Stimulated activated naive CD8-positive, alpha-beta T cell treated with anti-CD3 and anti-CD28 coated beads, Interleukin-15, amount 100 ng/mL, for 72 hours (primary cell): Measurements from ENCODE around the gene DIP2B.
"Not testable (repeated sequence)": the region's sequence is repeated elsewhere in the genome, so short reads cannot be mapped to it uniquely, and the experiment has no call there.

Source experiments
- ATAC-seq: fragments of 150-1000 bp; cut with Tn5 transposase; 2 replicates; pipeline ENCODE4 v1.10.0; 2021; ENCODE audit warnings: mild to moderate bottlenecking, moderate library complexity
- DNase-seq, 2 donors: peaks; one replicate each; pipeline ENCODE4 v3.0.0; 2021 to 2022
- H3K27ac Mint-ChIP-seq, 2 donors: one replicate each; pipeline ENCODE4 v1.8.0; 2022; ENCODE audit warnings: mild to moderate bottlenecking in 2 of 2, mixed read lengths in 2 of 2, moderate library complexity in 2 of 2
- H3K27me3 Mint-ChIP-seq: one replicate; pipeline ENCODE4 v1.8.0; 2022; ENCODE audit warnings: mixed read lengths
- H3K4me1 Mint-ChIP-seq: one replicate; pipeline ENCODE4 v1.8.0; 2022; ENCODE audit warnings: mild to moderate bottlenecking, mixed read lengths
- H3K4me3 Mint-ChIP-seq, 2 donors: one replicate each; pipeline ENCODE4 v1.8.0; 2022; ENCODE audit warnings: mild to moderate bottlenecking in 2 of 2, mixed read lengths in 2 of 2, moderate library complexity in 1 of 2
- H3K9me3 Mint-ChIP-seq, 2 donors: one replicate each; pipeline ENCODE4 v1.8.0; 2022; ENCODE audit warnings: mixed read lengths in 2 of 2

DIP2B gene

DNA sequence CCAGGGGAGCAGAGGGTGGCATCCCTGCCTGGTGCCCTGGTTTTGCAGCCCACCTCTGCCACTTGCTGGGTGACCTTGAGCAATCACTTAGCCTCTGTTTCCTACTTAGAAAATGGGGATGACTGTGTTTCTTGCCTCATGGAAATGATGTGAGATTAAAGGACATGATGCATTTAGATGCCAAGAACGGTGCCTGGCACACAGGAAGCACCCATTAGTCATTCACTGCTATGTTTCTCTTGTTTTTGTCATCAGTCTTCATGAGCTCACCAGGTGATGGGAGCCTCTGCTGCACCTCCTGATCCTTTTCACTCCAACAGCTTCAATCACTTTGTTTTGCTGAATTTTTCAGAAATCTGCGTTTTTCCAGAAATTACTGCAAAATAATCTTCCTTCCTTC lies 235.5 kb downstream of the DIP2B start:
- peak overlapping the region; percentile 29 to 55 for H3K27ac Mint-ChIP-seq
- H3K27me3 Mint-ChIP-seq, result no peaks in the 10 kb centered on the region
- DNase-seq (no peak), ATAC-seq (no peak)
- H3K9me3 Mint-ChIP-seq, result no peaks in the 10 kb centered on the region
- H3K4me1 Mint-ChIP-seq, result no peaks in the 10 kb centered on the region
- H3K4me3 Mint-ChIP-seq, result no peak overlapping the region

DNA sequence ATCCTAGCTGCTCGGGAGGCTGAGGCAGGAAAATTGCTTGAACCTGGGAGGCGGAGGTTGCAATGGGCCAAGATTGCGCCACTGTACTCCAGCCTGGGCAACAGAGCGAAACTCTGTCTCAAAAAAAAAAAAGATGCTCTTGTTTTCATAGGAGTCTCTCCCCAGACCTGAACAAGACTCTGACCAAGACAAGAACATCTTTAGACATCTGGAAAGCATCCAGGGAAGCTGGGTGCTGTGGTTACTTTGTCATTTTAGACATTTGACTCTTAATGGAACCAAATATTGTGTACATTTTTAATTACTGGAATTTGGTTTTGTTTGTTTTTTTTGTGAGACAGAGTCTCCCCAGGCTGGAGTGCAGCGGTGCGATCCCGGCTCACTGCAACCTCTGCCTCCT lies 238.0 kb downstream of the DIP2B start:
- no peaks in the 10 kb centered on the region for H3K9me3 Mint-ChIP-seq
- H3K4me1 Mint-ChIP-seq, result no peaks in the 10 kb centered on the region
- no peaks in the 10 kb centered on the region for H3K27me3 Mint-ChIP-seq
- no peak overlapping the region for H3K4me3 Mint-ChIP-seq
- DNase-seq (no peak), ATAC-seq (no peak)
- no peak overlapping the region for H3K27ac Mint-ChIP-seq

DNA sequence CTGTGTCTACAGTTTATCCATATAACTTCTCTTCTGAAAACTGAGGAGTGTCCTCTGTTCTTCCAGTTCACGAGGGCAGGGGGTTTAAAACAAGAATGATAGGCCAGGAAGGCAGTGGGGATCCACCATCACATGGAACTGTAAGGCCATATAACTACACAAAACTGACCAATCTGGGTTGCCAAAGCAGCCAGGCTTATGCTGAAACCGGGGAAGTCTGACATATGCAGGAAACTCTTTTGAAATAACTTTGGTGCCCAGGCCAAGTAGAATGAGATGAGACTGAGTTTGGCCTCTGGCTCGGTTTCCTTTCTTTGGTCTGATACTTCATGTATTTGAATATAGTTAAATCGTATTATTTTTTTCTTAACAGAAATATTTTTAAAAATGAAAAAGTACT lies 241.1 kb downstream of the DIP2B start:
- H3K27me3 Mint-ChIP-seq, result no peaks in the 10 kb centered on the region

DNA sequence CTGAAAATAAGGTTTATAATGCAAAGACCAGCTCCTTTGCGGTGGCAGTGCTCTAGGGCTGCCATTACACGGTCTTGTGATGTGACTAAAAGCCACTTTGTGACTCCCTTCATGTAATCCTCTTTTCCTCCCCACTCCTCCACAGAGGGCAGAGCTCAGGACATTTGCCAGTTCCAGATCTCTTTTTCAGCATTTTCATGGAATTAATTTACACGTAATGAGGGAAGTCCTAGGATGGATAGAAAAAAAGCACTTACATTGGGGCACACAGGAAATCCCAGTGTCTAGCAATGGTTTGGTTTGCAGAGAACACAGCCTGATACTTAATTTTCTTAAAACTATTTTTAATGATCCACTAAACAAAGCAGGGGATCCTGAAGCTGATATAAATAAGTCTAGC lies 241.6 kb downstream of the DIP2B start:
- DNase-seq (no peak), ATAC-seq (no peak)
- Mint-ChIP-seq H3K27ac (no peak overlapping the region), H3K4me3 (no peak overlapping the region), H3K9me3 (no peaks in the 10 kb centered on the region), H3K27me3 (no peaks in the 10 kb centered on the region), H3K4me1 (no peaks in the 10 kb centered on the region)

More for the DNA sequence above, 241.1 kb downstream of the DIP2B start:
- H3K9me3 Mint-ChIP-seq, result no peaks in the 10 kb centered on the region
- no peak overlapping the region for H3K4me3 Mint-ChIP-seq
- H3K27ac Mint-ChIP-seq, result no peak overlapping the region
- no peak for DNase-seq
- no peak for ATAC-seq
- H3K4me1 Mint-ChIP-seq, result no peaks in the 10 kb centered on the region

DNA sequence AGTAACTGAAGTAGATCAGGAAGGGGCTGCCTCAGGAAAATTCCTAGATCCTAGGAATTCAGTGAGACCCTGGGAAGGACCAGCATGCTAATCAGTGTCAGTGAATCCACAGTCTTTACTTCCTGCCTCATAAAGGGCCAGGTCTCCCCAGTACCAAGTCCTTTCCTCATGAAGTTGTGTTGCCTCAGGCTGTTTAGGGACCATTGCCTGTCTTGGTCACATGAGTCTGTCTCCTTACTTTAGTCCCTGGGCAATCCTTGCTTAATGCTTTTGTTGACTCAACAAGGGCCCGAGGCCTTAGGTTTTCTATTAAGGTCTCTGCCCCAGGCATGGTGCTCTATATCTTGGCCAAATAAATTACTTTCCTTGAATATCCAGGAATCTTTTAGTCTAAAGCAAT lies 243.0 kb downstream of the DIP2B start:
- Mint-ChIP-seq H3K27ac (no peak overlapping the region), H3K4me1 (no peaks in the 10 kb centered on the region), H3K27me3 (no peaks in the 10 kb centered on the region), H3K9me3 (no peaks in the 10 kb centered on the region), H3K4me3 (no peak overlapping the region)
- DNase-seq (no peak), ATAC-seq (no peak)

DNA sequence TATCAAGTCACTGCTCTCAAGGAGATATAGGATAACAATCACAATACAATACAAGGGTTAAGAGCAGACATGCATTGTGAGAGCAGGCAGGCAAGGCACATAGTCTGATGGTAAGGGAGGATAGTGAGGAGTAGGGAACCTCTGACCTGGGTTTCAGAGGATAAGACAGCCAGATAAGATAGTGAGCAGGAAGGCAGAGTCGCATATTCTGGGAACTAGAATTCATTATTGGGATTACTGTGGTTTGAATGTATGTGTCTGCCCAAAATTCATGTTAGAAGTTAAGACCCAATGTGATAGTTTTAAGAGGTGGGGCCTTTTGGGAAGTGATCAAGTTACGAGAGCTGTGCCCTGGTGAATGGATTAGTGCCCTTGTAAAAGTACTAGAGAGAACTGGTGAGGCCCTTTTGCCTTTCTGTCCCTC lies 244.7 kb downstream of the DIP2B start:
- Mint-ChIP-seq H3K27me3 (no peaks in the 10 kb centered on the region), H3K9me3 (no peaks in the 10 kb centered on the region), H3K27ac (peak overlapping the region; percentile 2 to 59), H3K4me3 (no peak overlapping the region), H3K4me1 (no peaks in the 10 kb centered on the region)
- ATAC-seq, result no peak
- DNase-seq, result no peak

DNA sequence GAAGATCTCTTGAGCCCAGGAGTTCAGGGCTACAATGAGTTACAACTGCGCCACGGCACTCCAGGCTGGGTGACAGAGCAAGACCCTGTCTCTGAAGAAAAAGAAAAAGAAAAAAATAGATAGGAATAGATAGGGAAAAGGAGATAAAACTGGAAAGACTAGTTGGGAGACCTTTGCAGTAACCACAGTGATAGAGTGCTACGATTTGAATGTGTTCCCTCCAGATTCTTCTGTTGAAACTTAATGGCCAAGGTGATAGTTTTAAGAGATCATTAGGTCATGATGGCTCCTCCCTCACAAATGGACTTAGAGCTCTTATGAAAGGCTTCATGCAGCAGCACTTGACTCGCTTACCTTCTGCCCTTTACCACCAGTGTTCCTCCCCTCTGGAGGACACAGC lies 245.6 kb downstream of the DIP2B start:
- ATAC-seq (no peak), DNase-seq (no peak)
- Mint-ChIP-seq H3K27me3 (no peaks in the 10 kb centered on the region), H3K9me3 (no peaks in the 10 kb centered on the region), H3K27ac (peak overlapping the region in 1 of 2 donors; percentile 1), H3K4me1 (no peaks in the 10 kb centered on the region), H3K4me3 (no peak overlapping the region)

DNA sequence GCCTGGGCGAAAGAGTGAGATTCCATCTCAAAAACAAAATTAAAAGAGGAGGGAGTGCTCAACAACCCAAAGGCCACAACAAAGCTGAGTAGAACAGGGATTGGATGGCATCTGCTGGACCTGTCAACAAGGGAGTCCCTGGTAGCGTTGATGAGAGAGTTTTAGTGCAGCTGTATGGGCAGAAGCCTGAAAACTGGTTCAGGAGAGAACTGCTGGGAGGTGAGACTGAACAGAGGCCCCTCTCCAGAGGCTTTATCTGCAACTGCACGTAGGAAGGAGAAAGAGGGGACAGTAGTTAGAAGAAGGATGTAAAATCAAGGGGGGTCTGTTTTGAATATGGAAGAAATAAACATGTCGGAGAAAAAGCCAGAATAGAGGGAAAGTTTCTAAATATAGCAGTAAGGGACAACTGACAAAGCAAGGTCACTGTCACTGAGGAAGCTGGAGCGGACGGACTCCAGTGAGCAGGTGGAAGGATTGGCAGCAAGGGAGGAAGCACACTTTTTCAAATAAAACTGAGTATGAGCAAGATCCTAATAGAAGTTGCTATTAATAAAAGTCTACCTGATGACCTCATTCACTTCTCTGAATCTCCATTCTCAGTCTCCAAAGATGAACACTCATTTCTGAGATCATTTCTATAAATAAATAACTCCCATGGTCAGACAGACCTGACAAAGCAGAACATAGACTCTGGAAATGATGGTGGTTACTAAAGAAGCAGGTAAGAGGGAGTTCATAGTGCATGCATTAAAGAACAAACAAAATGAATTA lies 247.3 kb downstream of the DIP2B start:
- Mint-ChIP-seq H3K4me1 (no peaks in the 10 kb centered on the region), H3K27ac (no peak overlapping the region), H3K27me3 (no peaks in the 10 kb centered on the region), H3K9me3 (no peaks in the 10 kb centered on the region), H3K4me3 (no peak overlapping the region)
- DNase-seq (no peak), ATAC-seq (no peak)

DNA sequence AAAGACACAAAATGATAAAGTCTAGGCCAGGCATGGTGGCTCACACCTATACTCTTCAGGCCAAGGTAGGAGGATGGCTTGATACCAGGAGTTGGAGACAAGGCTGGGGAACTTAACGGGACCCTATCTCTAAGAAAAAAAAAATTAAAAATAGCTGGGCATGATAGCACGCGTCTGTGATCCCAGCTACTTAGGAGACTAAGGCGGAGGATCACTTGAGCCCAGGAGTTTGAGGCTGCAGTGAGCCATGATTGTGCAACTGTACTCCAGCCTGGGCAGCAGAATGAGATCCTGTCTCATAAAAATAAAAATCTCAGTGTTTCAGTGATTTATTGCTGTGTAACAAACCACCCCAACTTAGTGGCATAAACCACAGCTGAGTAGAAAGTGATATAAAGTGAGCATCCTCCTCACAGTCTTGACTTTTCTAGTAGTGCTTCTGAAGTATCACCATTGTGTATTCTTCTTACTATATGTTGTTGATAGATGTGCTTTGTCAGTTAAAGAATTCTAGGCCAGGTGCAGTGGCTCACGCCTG lies 248.5 kb downstream of the DIP2B start:
- ATAC-seq, result no peak
- Mint-ChIP-seq H3K4me3 (no peak overlapping the region), H3K4me1 (no peaks in the 10 kb centered on the region), H3K27me3 (no peaks in the 10 kb centered on the region), H3K27ac (peak overlapping the region in 1 of 2 donors; percentile 91), H3K9me3 (no peaks in the 10 kb centered on the region)
- DNase-seq, result no peak

DNA sequence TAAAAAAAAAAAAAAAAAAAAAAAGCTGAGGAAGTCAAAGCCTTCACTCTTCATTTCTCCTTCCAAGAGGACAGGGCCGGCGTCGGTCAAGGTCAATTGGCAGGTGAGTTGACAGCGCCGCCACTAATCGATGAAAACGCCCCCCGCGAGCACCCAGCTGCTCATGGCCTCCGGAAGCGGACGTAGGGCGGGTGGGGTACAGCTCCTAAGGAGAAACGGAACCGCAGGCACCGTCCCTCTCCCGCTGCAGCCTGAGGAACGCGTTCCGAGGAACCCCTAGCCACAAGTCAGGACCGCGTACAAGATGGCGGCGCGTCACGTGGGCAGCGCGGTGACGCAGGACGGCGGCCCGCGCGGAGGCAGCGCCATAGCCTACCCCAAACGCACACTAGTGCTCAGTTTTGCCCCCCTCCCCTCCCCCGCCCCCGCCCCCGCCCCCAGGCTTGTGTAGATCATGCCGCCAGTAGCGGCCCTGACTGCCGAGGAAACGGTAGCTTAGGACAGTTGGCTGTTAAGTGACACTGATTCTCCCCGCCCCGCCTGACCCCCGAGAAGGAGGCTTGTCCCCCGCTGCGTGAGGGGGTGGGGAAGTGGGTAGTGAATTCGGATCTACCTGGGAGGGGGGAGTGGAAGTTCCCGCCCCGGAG lies 259.0 kb downstream of the DIP2B start, which contains the start of gene ATF1:
Gene ATF1 (plus strand): TSS at position 463 of the 647 bp plus-strand sequence. CDS start 16,045 bp downstream, outside the sequence.
- H3K27me3 Mint-ChIP-seq, result no peaks in the 10 kb centered on the region
- H3K4me3 Mint-ChIP-seq, result peak within 1 kb of the TSS; percentile 89 to 99
- ATAC-seq (peak; percentile 89), DNase-seq (peak; percentile 86 to 91)
- H3K4me1 Mint-ChIP-seq, result peaks cover 45% of the 10 kb centered on the region
- no peaks in the 10 kb centered on the region for H3K9me3 Mint-ChIP-seq
- peak within 1 kb of the TSS; percentile 97 to 99 for H3K27ac Mint-ChIP-seq

DNA sequence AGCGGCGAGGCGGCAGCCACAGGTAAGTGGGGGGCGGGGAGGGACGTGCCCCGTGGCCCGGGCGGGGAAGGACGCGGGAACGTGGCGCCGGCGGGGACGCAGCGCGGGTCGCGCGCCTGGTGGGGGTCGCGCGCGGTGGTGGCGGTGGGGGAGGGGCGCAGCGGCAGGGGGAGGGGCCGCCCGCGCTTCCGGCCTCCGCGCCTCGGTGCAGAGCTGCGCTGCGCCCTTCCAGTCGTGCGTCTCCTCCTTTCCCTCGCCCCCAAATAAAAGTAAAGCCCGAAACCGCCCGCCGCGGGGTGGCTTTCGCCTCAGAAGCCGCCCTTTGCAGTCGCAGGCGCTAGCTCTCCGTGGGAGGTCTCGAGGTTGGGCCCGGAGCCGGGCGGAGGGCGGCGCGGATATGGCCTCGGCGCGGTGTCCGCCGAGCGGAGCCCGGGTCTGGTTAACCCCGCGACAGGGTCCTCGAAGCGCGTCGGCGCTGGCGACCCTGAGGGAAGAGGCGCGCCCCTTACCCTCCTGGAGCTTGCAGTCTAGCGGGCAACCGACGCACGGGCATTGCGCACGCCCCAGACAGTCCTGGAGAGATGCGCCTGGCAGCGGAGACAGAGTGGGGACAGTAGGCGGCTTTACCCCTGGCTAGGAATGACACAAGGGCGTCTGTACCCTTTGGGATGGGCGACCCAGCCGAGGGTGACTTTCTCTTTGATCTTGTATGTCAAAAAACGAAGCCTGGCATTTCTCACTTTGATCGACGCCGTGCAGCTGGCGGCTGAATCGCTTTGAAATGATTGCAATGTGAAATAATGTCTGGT lies 259.7 kb downstream of the DIP2B start:
- ATAC-seq (peak; percentile 71), DNase-seq (peak; percentile 74 to 83)
- H3K9me3 Mint-ChIP-seq, result no peaks in the 10 kb centered on the region
- no peaks in the 10 kb centered on the region for H3K27me3 Mint-ChIP-seq
- H3K4me1 Mint-ChIP-seq, result peaks cover 50% of the 10 kb centered on the region
- H3K4me3 Mint-ChIP-seq, result peak overlapping the region; percentile 89 to 99
- H3K27ac Mint-ChIP-seq, result peak overlapping the region; percentile 97 to 99

DNA sequence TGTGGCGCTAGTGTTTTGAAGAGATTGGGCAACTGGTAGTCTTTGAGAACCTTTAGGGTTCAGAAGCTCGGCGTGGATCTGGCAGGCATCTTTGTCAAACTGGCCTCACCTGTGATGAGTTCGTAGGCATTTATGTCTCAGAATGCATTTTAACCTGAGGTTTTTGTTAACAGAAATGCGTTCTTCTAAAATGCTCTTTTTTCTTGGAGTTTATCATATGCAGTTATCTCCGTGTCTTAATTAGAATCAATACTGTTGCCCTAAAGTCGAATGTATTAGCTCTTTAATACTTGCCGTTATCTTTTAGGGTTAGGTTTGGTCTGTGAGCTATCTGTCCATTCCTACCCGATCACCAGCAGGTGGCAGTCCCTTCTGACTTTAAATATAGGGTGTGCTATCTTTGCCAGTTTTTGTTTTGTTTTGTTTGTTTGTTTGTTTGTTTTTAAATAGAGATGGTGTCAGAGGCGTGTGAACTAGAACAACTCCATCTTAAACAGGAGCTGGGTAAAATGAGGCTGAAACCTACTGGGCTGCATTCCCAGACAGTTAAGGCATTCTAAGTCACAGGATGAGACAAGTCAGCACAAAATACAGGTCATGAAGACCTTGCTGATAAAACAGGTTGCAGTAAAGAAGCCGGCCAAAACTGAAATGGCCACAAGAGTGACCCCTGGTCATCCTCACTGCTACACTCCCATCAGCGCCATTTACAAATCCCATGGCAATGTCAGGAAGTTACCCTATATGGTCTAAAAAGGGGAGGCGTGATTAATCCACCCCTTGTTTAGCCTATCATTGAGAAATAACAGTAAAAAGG lies 260.5 kb downstream of the DIP2B start:
- peaks cover 50% of the 10 kb centered on the region for H3K4me1 Mint-ChIP-seq
- H3K27ac Mint-ChIP-seq, result peak overlapping the region; percentile 90 to 93
- peak; percentile 41 to 43 for DNase-seq

DNA sequence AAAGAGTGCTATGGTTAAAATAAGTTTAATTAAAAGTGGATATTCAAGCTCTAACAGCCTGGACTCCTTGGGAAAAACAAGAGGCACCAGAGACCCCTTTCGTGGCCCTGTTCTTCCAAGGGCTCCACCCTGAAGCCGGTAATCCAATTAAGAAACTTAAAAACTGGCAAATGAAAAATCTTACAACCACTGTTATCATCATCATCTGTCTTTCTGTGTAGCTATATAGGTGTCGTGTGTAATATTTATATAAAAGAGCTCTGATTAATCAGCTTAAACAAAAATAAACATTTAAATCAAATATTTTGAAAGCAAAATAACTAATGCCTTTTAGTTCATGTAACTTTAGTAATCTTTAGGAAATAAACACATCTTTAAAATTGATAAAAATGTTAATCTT lies 263.6 kb downstream of the DIP2B start:
- no peak for DNase-seq
- Mint-ChIP-seq H3K27ac (no peak overlapping the region), H3K27me3 (no peaks in the 10 kb centered on the region), H3K9me3 (no peaks in the 10 kb centered on the region), H3K4me3 (no peak overlapping the region), H3K4me1 (peaks cover 27% of the 10 kb centered on the region)
- no peak for ATAC-seq

More for the DNA sequence above, 260.5 kb downstream of the DIP2B start:
- peak; percentile 38 for ATAC-seq
- Mint-ChIP-seq H3K4me3 (peak overlapping the region; percentile 89 to 99), H3K9me3 (no peaks in the 10 kb centered on the region), H3K27me3 (no peaks in the 10 kb centered on the region)

DNA sequence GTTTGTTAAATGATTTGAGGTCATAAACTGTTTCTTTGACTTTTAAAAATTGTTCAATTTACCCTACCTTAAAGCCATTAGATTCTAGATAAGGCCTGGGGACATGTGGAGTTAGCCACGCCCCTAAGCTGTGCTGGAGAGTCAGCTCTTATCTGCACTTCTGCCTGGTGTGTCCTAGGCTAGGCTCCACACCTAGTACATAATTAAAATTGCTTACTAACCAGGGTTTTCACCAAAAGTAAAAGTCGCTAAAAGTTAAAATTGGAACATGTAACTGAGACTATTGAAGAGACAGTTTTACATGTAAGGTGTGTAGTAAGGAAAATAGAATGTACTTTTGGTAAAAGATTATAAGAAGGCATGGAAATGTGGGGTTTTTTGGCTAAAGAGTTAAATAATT lies 264.0 kb downstream of the DIP2B start:
- not testable (repeated sequence) for H3K9me3 Mint-ChIP-seq, ATAC-seq, DNase-seq, H3K4me3 Mint-ChIP-seq, H3K27ac Mint-ChIP-seq, H3K27me3 Mint-ChIP-seq
- H3K4me1 Mint-ChIP-seq, result peaks cover 32% of the 10 kb centered on the region

DNA sequence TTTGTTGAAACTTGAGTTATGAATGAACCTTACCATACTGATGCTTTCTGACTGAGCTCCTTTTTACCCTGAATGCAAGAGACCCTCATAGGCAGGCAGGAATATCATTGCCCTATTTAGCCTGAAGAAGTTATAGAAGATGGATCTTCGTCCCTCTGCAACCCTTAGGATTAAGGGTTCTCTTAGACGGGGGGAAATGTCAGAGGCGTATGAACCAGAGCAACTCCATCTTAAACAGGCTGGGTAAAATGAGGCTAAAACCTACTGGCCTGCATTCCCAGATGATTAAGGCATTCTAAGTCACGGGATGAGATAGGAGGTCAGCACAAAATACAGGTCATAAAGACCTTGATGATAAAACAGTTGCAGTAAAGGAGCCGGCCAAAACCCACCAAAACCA lies 266.6 kb downstream of the DIP2B start:
- no peak for DNase-seq
- Mint-ChIP-seq H3K9me3 (no peaks in the 10 kb centered on the region), H3K4me3 (no peak overlapping the region), H3K27ac (no peak overlapping the region), H3K4me1 (peaks cover 32% of the 10 kb centered on the region), H3K27me3 (no peaks in the 10 kb centered on the region)
- no peak for ATAC-seq
